ENCODE measurements around the gene ADAMTSL3.

ADAMTSL3 gene

GRCh38 chr15:83956887-83957286, 303.0 kb downstream of the ADAMTSL3 start:
- TF ChIP-seq TAF1 (IDR thresholded peaks at IDR 0.05; ENCODE audit: borderline replicate concordance, insufficient read depth, low read length) (no peak), SIN3A (IDR thresholded peaks at IDR 0.05; ENCODE audit: borderline replicate concordance, insufficient read depth, low read length) (no peak), FOXP2 (optimal IDR thresholded peaks at IDR 0.05; ENCODE audit: borderline replicate concordance, extremely low read depth, extremely low read length, insufficient read depth) (no peak), POLR2AphosphoS5 (IDR thresholded peaks at IDR 0.05; ENCODE audit: low read depth, low read length) (no peak)
- TF ChIP-seq, protein P1, sequence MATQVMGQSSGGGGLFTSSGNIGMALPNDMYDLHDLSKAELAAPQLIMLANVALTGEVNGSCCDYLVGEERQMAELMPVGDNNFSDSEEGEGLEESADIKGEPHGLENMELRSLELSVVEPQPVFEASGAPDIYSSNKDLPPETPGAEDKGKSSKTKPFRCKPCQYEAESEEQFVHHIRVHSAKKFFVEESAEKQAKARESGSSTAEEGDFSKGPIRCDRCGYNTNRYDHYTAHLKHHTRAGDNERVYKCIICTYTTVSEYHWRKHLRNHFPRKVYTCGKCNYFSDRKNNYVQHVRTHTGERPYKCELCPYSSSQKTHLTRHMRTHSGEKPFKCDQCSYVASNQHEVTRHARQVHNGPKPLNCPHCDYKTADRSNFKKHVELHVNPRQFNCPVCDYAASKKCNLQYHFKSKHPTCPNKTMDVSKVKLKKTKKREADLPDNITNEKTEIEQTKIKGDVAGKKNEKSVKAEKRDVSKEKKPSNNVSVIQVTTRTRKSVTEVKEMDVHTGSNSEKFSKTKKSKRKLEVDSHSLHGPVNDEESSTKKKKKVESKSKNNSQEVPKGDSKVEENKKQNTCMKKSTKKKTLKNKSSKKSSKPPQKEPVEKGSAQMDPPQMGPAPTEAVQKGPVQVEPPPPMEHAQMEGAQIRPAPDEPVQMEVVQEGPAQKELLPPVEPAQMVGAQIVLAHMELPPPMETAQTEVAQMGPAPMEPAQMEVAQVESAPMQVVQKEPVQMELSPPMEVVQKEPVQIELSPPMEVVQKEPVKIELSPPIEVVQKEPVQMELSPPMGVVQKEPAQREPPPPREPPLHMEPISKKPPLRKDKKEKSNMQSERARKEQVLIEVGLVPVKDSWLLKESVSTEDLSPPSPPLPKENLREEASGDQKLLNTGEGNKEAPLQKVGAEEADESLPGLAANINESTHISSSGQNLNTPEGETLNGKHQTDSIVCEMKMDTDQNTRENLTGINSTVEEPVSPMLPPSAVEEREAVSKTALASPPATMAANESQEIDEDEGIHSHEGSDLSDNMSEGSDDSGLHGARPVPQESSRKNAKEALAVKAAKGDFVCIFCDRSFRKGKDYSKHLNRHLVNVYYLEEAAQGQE (IDR thresholded peaks at IDR 0.05; ENCODE audit: insufficient read depth in 1 of 2, low read depth in 2 of 2, low read length in 2 of 2) = no peak

GRCh38 chr15:83959477-83959876, 305.6 kb downstream of the ADAMTSL3 start:
- no peak for TF ChIP-seq TAF1 (IDR thresholded peaks at IDR 0.05; ENCODE audit: borderline replicate concordance, insufficient read depth, low read length)
- no peak for TF ChIP-seq FOXP2 (optimal IDR thresholded peaks at IDR 0.05; ENCODE audit: borderline replicate concordance, extremely low read depth, extremely low read length, insufficient read depth)
- no peak for TF ChIP-seq POLR2AphosphoS5 (IDR thresholded peaks at IDR 0.05; ENCODE audit: low read depth, low read length)
- no peak for TF ChIP-seq SIN3A (IDR thresholded peaks at IDR 0.05; ENCODE audit: borderline replicate concordance, insufficient read depth, low read length)
- TF ChIP-seq, protein P1 (IDR thresholded peaks at IDR 0.05; ENCODE audit: insufficient read depth in 1 of 2, low read depth in 2 of 2, low read length in 2 of 2) = no peak

DNA sequence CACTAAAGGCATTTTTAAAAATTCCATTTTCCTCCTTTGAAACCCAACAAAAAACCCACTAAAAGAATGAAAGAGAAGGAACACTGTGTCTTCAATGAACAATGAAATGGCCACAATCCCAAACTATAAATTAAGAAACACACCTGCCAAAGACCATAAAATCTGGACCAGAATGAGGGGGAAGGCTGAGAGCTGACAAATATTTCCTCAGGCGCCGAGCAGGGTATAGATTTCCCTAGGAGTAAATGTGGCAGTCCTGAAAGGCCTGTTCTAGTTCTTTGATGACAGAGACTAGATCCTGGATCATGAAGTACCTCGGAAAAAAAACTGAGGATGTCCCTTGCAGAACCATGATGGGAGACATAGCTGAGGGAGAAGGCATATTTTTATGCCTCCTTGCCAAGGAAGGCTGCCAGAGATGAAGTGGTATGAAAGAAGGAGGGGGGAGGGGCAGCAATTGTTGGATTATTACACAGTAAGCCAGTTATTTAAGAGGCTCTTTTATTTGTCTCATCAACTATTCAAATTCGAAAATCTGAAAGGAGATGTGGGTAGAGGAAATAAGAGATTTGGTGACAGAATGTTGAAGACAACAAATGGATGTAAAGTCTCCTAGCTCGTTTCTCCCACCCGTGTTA, 306.4 kb downstream of the ADAMTSL3 start:
- TF ChIP-seq, protein P1 (IDR thresholded peaks at IDR 0.05; ENCODE audit: insufficient read depth in 1 of 2, low read depth in 2 of 2, low read length in 2 of 2) = no peak
- TF ChIP-seq SIN3A (IDR thresholded peaks at IDR 0.05; ENCODE audit: borderline replicate concordance, insufficient read depth, low read length) = no peak
- TF ChIP-seq POLR2AphosphoS5 (IDR thresholded peaks at IDR 0.05; ENCODE audit: low read depth, low read length) = no peak
- no peak for TF ChIP-seq FOXP2 (optimal IDR thresholded peaks at IDR 0.05; ENCODE audit: borderline replicate concordance, extremely low read depth, extremely low read length, insufficient read depth)
- TF ChIP-seq TAF1 (IDR thresholded peaks at IDR 0.05; ENCODE audit: borderline replicate concordance, insufficient read depth, low read length) = no peak

DNA sequence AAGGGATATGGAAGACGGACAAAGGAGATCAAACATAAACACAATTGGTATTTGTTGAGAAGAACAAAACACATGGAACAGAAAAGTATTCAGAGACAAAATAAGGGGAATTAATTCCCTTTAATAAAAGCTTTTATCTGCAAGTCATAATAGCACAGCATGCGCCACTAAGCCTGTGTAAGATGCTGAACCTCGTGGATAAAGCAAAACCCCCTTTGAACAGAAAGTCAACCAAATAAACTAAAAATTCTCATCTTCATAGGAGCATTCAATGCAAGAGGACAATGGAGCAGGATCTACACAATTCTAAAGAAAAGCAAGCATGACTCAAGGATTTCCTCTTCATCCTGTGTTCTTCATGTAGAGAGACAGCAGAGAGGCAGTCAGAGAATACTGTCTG, 307.4 kb downstream of the ADAMTSL3 start:
- TF ChIP-seq POLR2AphosphoS5 (IDR thresholded peaks at IDR 0.05; ENCODE audit: low read depth, low read length) (no peak), SIN3A (IDR thresholded peaks at IDR 0.05; ENCODE audit: borderline replicate concordance, insufficient read depth, low read length) (no peak), TAF1 (IDR thresholded peaks at IDR 0.05; ENCODE audit: borderline replicate concordance, insufficient read depth, low read length) (no peak), FOXP2 (optimal IDR thresholded peaks at IDR 0.05; ENCODE audit: borderline replicate concordance, extremely low read depth, extremely low read length, insufficient read depth) (no peak)
- TF ChIP-seq, protein P1 (IDR thresholded peaks at IDR 0.05; ENCODE audit: insufficient read depth in 1 of 2, low read depth in 2 of 2, low read length in 2 of 2) = no peak

Data from PFSK-1 (cell line).